Lower leg skin (tissue), 3 donors: ENCODE data around the gene KIF1B.

ENCODE experiments used
- POLR2A ChIP-seq, 2 donors: fragments of 450-650 bp; IDR thresholded peaks; one replicate each; pipeline ENCODE4 v1.6.1; 2016 to 2017; ENCODE audit warnings: antibody characterized with exemption in 2 of 2, mild to moderate bottlenecking in 1 of 2, moderate library complexity in 1 of 2
- TF ChIP-seq, protein P1 (sequence below), 3 donors: fragments of 450-650 bp; IDR thresholded peaks; one replicate each; pipeline ENCODE4 v1.5.1; 2016; ENCODE audit warnings: antibody characterized with exemption in 3 of 3, mild to moderate bottlenecking in 3 of 3, moderate library complexity in 2 of 3

DNA sequence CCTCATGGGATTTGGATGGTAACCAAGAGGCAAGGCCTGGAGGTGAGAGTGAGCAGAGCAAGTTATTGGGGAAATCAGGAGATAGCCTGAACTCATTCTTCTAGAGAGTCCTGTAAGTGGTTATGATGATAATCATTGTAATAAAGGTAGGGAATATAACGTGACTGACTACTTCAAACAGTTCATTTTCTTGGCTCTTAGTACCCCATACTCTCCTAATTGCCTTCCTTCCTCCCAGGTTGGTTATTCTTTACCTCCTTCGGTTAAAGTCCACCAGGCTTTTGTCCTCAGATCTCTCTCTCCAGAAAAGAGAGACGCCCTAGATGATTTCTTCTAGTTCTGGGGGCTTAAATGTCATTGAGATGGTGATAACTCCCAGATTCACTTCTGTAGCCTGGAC is 35.3 kb downstream of the KIF1B start:
- TF ChIP-seq, protein P1, sequence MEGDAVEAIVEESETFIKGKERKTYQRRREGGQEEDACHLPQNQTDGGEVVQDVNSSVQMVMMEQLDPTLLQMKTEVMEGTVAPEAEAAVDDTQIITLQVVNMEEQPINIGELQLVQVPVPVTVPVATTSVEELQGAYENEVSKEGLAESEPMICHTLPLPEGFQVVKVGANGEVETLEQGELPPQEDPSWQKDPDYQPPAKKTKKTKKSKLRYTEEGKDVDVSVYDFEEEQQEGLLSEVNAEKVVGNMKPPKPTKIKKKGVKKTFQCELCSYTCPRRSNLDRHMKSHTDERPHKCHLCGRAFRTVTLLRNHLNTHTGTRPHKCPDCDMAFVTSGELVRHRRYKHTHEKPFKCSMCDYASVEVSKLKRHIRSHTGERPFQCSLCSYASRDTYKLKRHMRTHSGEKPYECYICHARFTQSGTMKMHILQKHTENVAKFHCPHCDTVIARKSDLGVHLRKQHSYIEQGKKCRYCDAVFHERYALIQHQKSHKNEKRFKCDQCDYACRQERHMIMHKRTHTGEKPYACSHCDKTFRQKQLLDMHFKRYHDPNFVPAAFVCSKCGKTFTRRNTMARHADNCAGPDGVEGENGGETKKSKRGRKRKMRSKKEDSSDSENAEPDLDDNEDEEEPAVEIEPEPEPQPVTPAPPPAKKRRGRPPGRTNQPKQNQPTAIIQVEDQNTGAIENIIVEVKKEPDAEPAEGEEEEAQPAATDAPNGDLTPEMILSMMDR (IDR thresholded peaks at IDR 0.05), result no peak
- no peak for TF ChIP-seq POLR2A (IDR thresholded peaks at IDR 0.05)
